Smooth muscle cell (in vitro differentiated cells): ENCODE results near the gene ACTR5. TPM values are rescaled to one million over a fixed set of nuclear protein-coding genes. Genes with fewer than 3 reads are reported as not detected.

Source experiments
- DNase-seq: peaks from one replicate; lab custom pipeline; 2025; ENCODE audit not compliant: unreplicated experiment; lab: John Stamatoyannopoulos, UW
- H2AFZ ChIP-seq: fragments of 200-600 bp; sonication (generic); 2 replicates; pipeline ENCODE4 v1.6.0; 2016; ENCODE audit warnings: antibody characterized with exemption, low read depth, mild to moderate bottlenecking
- H3F3A ChIP-seq: fragments of 200-600 bp; sonication (generic); 2 replicates; pipeline ENCODE4 v1.6.0; 2017; ENCODE audit warnings: antibody characterized with exemption, low read depth
- H3K27ac ChIP-seq: fragments of 200-600 bp; sonication (generic); 2 replicates; pipeline ENCODE4 v1.5.1; 2016; ENCODE audit warnings: low read depth, mild to moderate bottlenecking
- H3K27me3 ChIP-seq: fragments of 200-600 bp; sonication (generic); 2 replicates; pipeline ENCODE4 v1.6.1; 2016; ENCODE audit warnings: low read depth, mild to moderate bottlenecking
- H3K36me3 ChIP-seq: fragments of 200-600 bp; sonication (generic); 2 replicates; pipeline ENCODE4 v1.5.1; 2016; ENCODE audit warnings: low read depth
- H3K4me1 ChIP-seq: fragments of 200-600 bp; sonication (generic); 2 replicates; pipeline ENCODE4 v1.5.1; 2016; ENCODE audit warnings: low read depth
- H3K4me2 ChIP-seq: fragments of 200-600 bp; sonication (generic); 2 replicates; pipeline ENCODE4 v1.6.0; 2016; ENCODE audit warnings: mild to moderate bottlenecking
- H3K4me3 ChIP-seq: fragments of 200-600 bp; sonication (generic); 2 replicates; pipeline ENCODE4 v1.5.1; 2016; ENCODE audit warnings: mild to moderate bottlenecking
- H3K79me2 ChIP-seq: fragments of 200-600 bp; sonication (generic); 2 replicates; pipeline ENCODE4 v1.6.0; 2016; ENCODE audit warnings: low read depth, mild to moderate bottlenecking
- H3K9ac ChIP-seq: fragments of 200-600 bp; sonication (generic); 2 replicates; pipeline ENCODE4 v1.6.0; 2016; ENCODE audit warnings: low read depth
- H3K9me3 ChIP-seq: fragments of 200-600 bp; sonication (generic); replicated peaks from 2 replicates; pipeline ENCODE4 v1.5.1; 2016; ENCODE audit warnings: low read depth
- H4K20me1 ChIP-seq: fragments of 200-600 bp; sonication (generic); 2 replicates; pipeline ENCODE4 v1.6.0; 2016; ENCODE audit warnings: low read depth
- CTCF ChIP-seq: fragments of 200-600 bp; sonication (generic); IDR thresholded peaks from 2 replicates; pipeline ENCODE4 v1.5.1; 2017; ENCODE audit warnings: borderline replicate concordance, mild to moderate bottlenecking, antibody characterized with exemption; ENCODE audit not compliant: insufficient read depth, poor library complexity, severe bottlenecking
- WGBS: methylation state at CpG from one replicate; pipeline ENCODE4 v1.1.7; 2016; ENCODE audit warnings: low lambda C conversion rate; 5-methylcytosine and 5-hydroxymethylcytosine counted together
- polyA plus RNA-seq: library from polyadenylated mRNA; unstranded; fragments of >200 nt; fragmentation: Nextera tagmentation; extraction: Ambion mirVana; gene quantifications from 2 replicates; pipeline ENCODE4 v1.2.1, GENCODE V29; 2016
- total RNA-seq: library from RNA; depleted of rRNA; stranded (reverse); fragments of >200 nt; gene quantifications from 2 replicates; pipeline ENCODE4 v1.2.3, GENCODE V29; 2014

ACTR5 gene
- total and polyA plus RNA-seq, 2 experiments from 2014 or later = 6.9 to 9.8 TPM

- no peaks in the 10 kb centered on the region for H3K79me2 ChIP-seq
- H3K27me3 ChIP-seq = peaks cover 100% of the 10 kb centered on the region
- H3K4me2 ChIP-seq = peak overlapping the region; percentile 84
- H2AFZ ChIP-seq = no peak overlapping the region
- H3K9ac ChIP-seq = no peak overlapping the region
- no peaks in the 10 kb centered on the region for H4K20me1 ChIP-seq
- no peak overlapping the region for H3K27ac ChIP-seq
- H3K36me3 ChIP-seq = no peaks in the 10 kb centered on the region
- WGBS = 8% methylated on average over 37 of the region's 41 CpGs
- TF ChIP-seq CTCF = no peak
- H3F3A ChIP-seq = no peaks in the 10 kb centered on the region
- H3K4me1 ChIP-seq = peaks cover 6% of the 10 kb centered on the region
- DNase-seq = no peak
- H3K9me3 ChIP-seq = no peaks in the 10 kb centered on the region
- H3K4me3 ChIP-seq = peak overlapping the region; percentile 34
Observed at GRCh38 chr20:38730167-38730988, 17.9 kb upstream of the ACTR5 start.

- Histone ChIP-seq H3K4me2 (peak overlapping the region; percentile 84), H3K4me1 (peaks cover 6% of the 10 kb centered on the region), H3F3A (no peaks in the 10 kb centered on the region), H3K9me3 (no peaks in the 10 kb centered on the region), H3K9ac (no peak overlapping the region), H3K4me3 (peak overlapping the region; percentile 34), H2AFZ (no peak overlapping the region), H3K36me3 (no peaks in the 10 kb centered on the region), H3K27me3 (peaks cover 100% of the 10 kb centered on the region), H4K20me1 (no peaks in the 10 kb centered on the region), H3K27ac (no peak overlapping the region), H3K79me2 (no peaks in the 10 kb centered on the region)
- TF ChIP-seq CTCF = peak; percentile 95
- WGBS = 2% methylated on average over 40 of the region's 40 CpGs
- peak; percentile 30 for DNase-seq
Observed at GRCh38 chr20:38730989-38731737, 17.1 kb upstream of the ACTR5 start.

GRCh38 chr20:38731738-38732113 is 16.5 kb upstream of the ACTR5 start:
- H3K27me3 ChIP-seq = peaks cover 100% of the 10 kb centered on the region
- WGBS = 45% methylated on average over 1 of the region's 1 CpG
- no peak for DNase-seq
- no peak overlapping the region for H3K27ac ChIP-seq
- no peaks in the 10 kb centered on the region for H4K20me1 ChIP-seq
- peaks cover 6% of the 10 kb centered on the region for H3K4me1 ChIP-seq
- H3K36me3 ChIP-seq = no peaks in the 10 kb centered on the region
- H3K9me3 ChIP-seq = no peaks in the 10 kb centered on the region
- H3K9ac ChIP-seq = no peak overlapping the region
- no peak overlapping the region for H3K4me3 ChIP-seq
- H2AFZ ChIP-seq = no peak overlapping the region
- no peaks in the 10 kb centered on the region for H3K79me2 ChIP-seq
- TF ChIP-seq CTCF = no peak
- H3K4me2 ChIP-seq = no peak overlapping the region
- H3F3A ChIP-seq = no peaks in the 10 kb centered on the region
